Measurements from ENCODE around the gene CPA1.
A peak's percentile ranks its signal among the peaks of the same experiment; 100 is the strongest.

The CPA1 gene

DNA sequence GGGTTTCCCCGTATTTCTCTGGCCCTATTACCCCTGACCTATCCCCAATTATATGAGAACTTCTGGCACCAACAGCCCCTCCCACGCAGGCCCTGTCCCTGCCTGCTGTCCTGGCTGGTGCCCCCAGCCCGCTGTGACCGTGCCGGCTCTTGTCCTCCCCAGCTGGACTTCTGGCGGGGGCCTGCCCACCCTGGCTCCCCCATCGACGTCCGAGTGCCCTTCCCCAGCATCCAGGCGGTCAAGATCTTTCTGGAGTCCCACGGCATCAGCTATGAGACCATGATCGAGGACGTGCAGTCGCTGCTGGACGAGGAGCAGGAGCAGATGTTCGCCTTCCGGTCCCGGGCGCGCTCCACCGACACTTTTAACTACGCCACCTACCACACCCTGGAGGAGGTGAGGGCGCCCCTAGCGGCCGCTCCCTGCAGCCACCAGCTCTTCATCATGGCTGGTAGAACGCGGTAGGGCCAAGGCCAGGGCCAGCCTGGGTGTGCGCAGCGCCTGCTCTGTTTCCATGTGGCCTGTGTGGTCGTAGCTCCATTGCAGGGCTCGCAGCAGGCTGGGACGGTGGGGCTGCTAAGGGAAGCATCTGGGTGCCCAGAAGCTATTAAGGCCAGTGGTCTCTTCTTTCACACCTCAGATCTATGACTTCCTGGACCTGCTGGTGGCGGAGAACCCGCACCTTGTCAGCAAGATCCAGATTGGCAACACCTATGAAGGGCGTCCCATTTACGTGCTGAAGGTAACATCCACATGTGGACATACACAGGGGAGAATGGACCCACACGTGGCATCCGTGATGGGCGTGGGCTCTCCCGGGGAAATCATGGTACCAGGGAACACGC lies 1.4 kb downstream of the CPA1 start:
- TF ChIP-seq, protein P1, sequence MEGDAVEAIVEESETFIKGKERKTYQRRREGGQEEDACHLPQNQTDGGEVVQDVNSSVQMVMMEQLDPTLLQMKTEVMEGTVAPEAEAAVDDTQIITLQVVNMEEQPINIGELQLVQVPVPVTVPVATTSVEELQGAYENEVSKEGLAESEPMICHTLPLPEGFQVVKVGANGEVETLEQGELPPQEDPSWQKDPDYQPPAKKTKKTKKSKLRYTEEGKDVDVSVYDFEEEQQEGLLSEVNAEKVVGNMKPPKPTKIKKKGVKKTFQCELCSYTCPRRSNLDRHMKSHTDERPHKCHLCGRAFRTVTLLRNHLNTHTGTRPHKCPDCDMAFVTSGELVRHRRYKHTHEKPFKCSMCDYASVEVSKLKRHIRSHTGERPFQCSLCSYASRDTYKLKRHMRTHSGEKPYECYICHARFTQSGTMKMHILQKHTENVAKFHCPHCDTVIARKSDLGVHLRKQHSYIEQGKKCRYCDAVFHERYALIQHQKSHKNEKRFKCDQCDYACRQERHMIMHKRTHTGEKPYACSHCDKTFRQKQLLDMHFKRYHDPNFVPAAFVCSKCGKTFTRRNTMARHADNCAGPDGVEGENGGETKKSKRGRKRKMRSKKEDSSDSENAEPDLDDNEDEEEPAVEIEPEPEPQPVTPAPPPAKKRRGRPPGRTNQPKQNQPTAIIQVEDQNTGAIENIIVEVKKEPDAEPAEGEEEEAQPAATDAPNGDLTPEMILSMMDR (IDR thresholded peaks at IDR 0.05; ENCODE audit: low read depth, low read length, missing control alignments), result peak; percentile 29
- no peak for DNase-seq (ENCODE audit: low read depth)
- in situ Hi-C loops (cut with HindIII; ENCODE audit: low sequenced_read_pairs), result no loop called here
- H3K4me3 ChIP-seq (ENCODE audit: low read depth, low read length), result no peak overlapping the region

DNA sequence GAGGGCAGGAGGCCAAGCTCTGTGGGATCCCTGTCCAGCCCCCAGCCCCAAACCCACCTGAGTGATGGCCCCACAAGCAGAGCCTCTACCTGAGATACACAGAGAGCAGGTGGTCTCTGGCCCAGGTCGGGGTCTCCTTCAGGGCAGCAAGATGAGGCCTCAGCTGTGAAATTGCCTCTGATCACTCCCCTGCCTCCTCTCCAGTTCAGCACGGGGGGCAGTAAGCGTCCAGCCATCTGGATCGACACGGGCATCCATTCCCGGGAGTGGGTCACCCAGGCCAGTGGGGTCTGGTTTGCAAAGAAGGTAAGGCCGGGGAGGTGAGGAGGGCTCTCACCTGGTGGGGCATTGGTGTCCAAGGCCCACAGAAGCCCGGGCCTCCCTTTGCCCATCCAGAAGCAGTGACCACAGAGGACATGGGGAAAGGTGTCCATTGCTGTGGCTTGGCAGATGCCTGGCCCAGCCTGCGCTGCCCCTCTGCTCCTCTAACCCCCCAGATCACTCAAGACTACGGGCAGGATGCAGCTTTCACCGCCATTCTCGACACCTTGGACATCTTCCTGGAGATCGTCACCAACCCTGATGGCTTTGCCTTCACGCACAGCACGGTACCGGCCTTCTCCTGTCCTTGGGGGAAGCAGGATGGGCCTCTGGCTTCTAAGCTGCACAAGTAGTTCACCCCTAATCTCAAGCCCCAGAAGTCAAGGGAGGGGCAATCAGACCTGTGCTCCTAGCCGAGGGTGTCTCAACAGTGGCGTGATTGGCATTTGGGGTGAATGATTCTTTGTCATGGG lies 3.1 kb downstream of the CPA1 start:
- DNase-seq (ENCODE audit: low read depth), result no peak
- in situ Hi-C loops (cut with HindIII; ENCODE audit: low sequenced_read_pairs), result no loop called here

DNA sequence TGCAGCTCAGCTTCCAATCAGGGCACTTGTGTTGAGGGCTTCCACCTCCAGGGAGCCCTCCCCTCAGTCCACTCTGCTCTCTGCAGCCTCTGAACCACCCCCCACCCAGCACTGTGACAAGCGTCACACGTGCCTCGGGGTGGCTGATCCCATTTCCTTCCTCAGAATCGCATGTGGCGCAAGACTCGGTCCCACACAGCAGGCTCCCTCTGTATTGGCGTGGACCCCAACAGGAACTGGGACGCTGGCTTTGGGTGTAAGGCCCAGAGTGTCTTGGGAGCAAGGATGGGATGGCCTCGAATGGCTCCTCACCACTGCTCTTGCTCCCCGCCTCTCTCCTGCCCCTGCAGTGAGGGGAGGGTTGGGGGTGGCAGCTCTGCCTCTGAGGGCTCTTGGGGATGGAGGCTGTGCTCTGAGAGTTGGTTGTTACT lies 4.1 kb downstream of the CPA1 start:
- no peak for DNase-seq (ENCODE audit: low read depth)
- in situ Hi-C loops (cut with HindIII; ENCODE audit: low sequenced_read_pairs), result no loop called here
- no peak overlapping the region for H3K4me3 ChIP-seq (ENCODE audit: low read depth, low read length)
- TF ChIP-seq, protein P1 (IDR thresholded peaks at IDR 0.05; ENCODE audit: low read depth, low read length, missing control alignments), result no peak

More for the DNA sequence above, 3.1 kb downstream of the CPA1 start:
- TF ChIP-seq, protein P1 (IDR thresholded peaks at IDR 0.05; ENCODE audit: low read depth, low read length, missing control alignments), result no peak
- H3K4me3 ChIP-seq (ENCODE audit: low read depth, low read length), result no peak overlapping the region

DNA sequence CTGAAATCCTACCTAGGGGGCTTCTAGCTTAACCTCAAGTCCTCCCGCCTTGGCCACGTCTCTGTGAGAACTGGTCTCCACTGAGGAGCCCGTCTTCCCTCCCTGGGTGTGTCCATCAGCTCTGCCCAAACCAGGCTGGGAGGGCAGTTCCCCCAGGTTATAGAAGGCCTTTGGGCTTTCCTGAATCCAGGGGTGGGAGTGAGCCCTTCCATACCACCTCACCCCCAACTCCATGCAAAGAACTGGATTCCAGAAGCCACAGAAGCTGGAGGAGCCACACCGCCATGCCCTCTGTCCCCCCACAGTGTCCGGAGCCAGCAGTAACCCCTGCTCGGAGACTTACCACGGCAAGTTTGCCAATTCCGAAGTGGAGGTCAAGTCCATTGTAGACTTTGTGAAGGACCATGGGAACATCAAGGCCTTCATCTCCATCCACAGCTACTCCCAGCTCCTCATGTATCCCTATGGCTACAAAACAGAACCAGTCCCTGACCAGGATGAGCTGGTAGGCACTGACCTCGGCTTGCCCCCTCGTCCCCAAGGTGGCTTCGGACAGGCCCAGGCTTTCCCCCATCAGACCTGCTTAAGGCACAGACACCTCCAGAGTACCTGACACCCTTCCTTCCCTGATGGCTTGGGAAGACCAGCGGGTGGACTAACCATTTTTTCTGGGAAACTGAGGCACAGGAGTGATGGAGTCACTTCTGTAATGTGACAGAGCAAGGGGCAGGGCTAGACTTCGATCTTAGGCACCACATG lies 4.7 kb downstream of the CPA1 start:
- H3K4me3 ChIP-seq (ENCODE audit: low read depth, low read length), result no peak overlapping the region
- no peak for DNase-seq (ENCODE audit: low read depth)
- TF ChIP-seq, protein P1 (IDR thresholded peaks at IDR 0.05; ENCODE audit: low read depth, low read length, missing control alignments), result no peak
- in situ Hi-C loops (cut with HindIII; ENCODE audit: low sequenced_read_pairs), result no loop called here

DNA sequence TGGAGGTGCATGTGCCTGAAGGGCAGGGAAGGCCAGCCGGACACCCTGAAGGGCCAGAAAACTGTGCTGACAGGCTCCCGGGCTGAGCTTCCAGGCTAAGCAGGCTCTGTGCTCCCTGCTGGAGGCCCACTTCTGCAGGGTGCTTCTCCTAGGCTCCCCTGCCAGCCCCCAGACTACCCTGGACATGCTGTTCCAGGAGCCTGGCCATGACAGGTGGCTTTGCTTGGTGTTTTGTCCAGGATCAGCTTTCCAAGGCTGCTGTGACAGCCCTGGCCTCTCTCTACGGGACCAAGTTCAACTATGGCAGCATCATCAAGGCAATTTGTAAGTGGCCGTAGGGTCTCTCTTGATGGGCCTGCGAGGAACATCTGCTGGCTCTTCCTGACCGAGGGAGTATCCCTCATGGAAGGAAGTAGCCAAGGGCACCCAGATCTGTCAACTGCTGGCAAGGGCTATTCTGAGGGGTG lies 5.3 kb downstream of the CPA1 start:
- H3K4me3 ChIP-seq (ENCODE audit: low read depth, low read length), result no peak overlapping the region
- DNase-seq (ENCODE audit: low read depth), result no peak
- in situ Hi-C loops (cut with HindIII; ENCODE audit: low sequenced_read_pairs), result no loop called here
- TF ChIP-seq, protein P1 (IDR thresholded peaks at IDR 0.05; ENCODE audit: low read depth, low read length, missing control alignments), result no peak

DNA sequence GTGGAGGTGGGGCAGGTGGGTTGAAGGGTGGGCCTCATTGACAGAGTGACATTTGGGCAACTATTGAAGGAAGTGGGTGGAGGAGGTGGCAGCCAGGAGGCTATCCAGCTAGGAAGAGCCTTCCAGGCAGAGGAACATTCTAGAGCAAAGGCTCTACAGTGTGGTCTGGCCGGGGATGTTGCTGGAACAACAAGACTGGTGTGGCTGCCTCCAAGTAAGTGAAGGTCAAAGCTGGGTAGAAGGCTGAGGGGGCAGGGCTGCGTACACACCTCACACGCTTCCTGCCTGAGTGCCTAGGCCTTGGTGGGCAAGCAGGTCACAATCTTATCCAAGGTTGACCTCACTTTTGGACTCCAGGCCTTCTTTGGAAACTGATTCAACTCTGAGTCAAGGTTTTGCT lies 6.6 kb downstream of the CPA1 start:
- TF ChIP-seq, protein P1 (IDR thresholded peaks at IDR 0.05; ENCODE audit: low read depth, low read length, missing control alignments), result no peak
- no peak overlapping the region for H3K4me3 ChIP-seq (ENCODE audit: low read depth, low read length)
- in situ Hi-C loops (cut with HindIII; ENCODE audit: low sequenced_read_pairs), result no loop called here
- DNase-seq (ENCODE audit: low read depth), result no peak

All from astrocyte of the cerebellum (primary cell).